ENCODE results near the gene ANO9. TPM values are rescaled to one million over a fixed set of nuclear protein-coding genes. Genes with fewer than 3 reads are reported as not detected.
"Not testable (repeated sequence)": the region's sequence is repeated elsewhere in the genome, so short reads cannot be mapped to it uniquely, and the experiment has no call there.

ANO9 gene
- total RNA-seq, 1 donor from 2014 or later = 0.98 TPM

- intact Hi-C loops (cut with DNase I) = no loop called here
- ATAC-seq (no peak), DNase-seq (ENCODE audit: low spot score) (no peak)
These were observed 1.5 kb downstream of the ANO9 start for GRCh38 chr11:440065-441042.

GRCh38 chr11:439315-440064, 2.3 kb downstream of the ANO9 start:
- intact Hi-C loops (cut with DNase I) = no loop called here
- DNase-seq (ENCODE audit: low spot score) (no peak), ATAC-seq (no peak)

- no peak for DNase-seq (ENCODE audit: low spot score)
- intact Hi-C loops (cut with DNase I) = no loop called here
- no peak for ATAC-seq
These were observed 3.5 kb downstream of the ANO9 start for GRCh38 chr11:438101-438844.

GRCh38 chr11:437228-437870, 4.5 kb downstream of the ANO9 start:
- intact Hi-C loops (cut with DNase I) = no loop called here
- DNase-seq (ENCODE audit: low spot score) = no peak
- ATAC-seq = no peak

- not testable (repeated sequence) for ATAC-seq; DNase-seq (ENCODE audit: low spot score)
- intact Hi-C loops (cut with DNase I) = loop anchor here (5.0 kb wide), 1 partner anchor 472 kb away; no protein-coding TSS in a partner anchor
These were observed 6.6 kb downstream of the ANO9 start for GRCh38 chr11:434999-435740.

GRCh38 chr11:434496-434895, 7.3 kb downstream of the ANO9 start:
- intact Hi-C loops (cut with DNase I) = loop anchor here (5.0 kb wide), 1 partner anchor 473 kb away; no protein-coding TSS in a partner anchor
- DNase-seq (ENCODE audit: low spot score) = no peak
- ATAC-seq = no peak

- ATAC-seq (no peak), DNase-seq (ENCODE audit: low spot score) (no peak)
- intact Hi-C loops (cut with DNase I) = loop anchor here (5.0 kb wide), 1 partner anchor 474 kb away; no protein-coding TSS in a partner anchor
These were observed 8.2 kb downstream of the ANO9 start for GRCh38 chr11:433641-434040.

- no peak for DNase-seq (ENCODE audit: low spot score)
- intact Hi-C loops (cut with DNase I) = loop anchor here (5.0 kb wide), 1 partner anchor 474 kb away; no protein-coding TSS in a partner anchor
- ATAC-seq = no peak
These were observed 8.7 kb downstream of the ANO9 start for GRCh38 chr11:433111-433510.

GRCh38 chr11:432501-433100, 9.2 kb downstream of the ANO9 start:
- no peak for ATAC-seq
- intact Hi-C loops (cut with DNase I) = loop anchor here (5.0 kb wide), 1 partner anchor 475 kb away; no protein-coding TSS in a partner anchor
- no peak for DNase-seq (ENCODE audit: low spot score)

- no peak for ATAC-seq
- DNase-seq (ENCODE audit: low spot score) = no peak
- intact Hi-C loops (cut with DNase I) = loop anchor here (5.0 kb wide), 1 partner anchor 475 kb away; no protein-coding TSS in a partner anchor
These were observed 9.9 kb downstream of the ANO9 start for GRCh38 chr11:431921-432320.

GRCh38 chr11:429931-430456, 11.8 kb downstream of the ANO9 start:
- ATAC-seq (no peak), DNase-seq (ENCODE audit: low spot score) (no peak)
- intact Hi-C loops (cut with DNase I) = loop anchor here (5.0 kb wide), 1 partner anchor 477 kb away; no protein-coding TSS in a partner anchor

GRCh38 chr11:429391-429790, 12.4 kb downstream of the ANO9 start:
- DNase-seq (ENCODE audit: low spot score) = no peak
- ATAC-seq = no peak
- intact Hi-C loops (cut with DNase I) = no loop called here

- intact Hi-C loops (cut with DNase I) = no loop called here
- no peak for ATAC-seq
- DNase-seq (ENCODE audit: low spot score) = no peak
These were observed 13.5 kb downstream of the ANO9 start for GRCh38 chr11:428295-428694.

GRCh38 chr11:426851-427250, 15.0 kb downstream of the ANO9 start:
- DNase-seq (ENCODE audit: low spot score) (no peak), ATAC-seq (no peak)
- intact Hi-C loops (cut with DNase I) = no loop called here

- ATAC-seq = no peak
These were observed 16.5 kb downstream of the ANO9 start for GRCh38 chr11:425301-425700.

GRCh38 chr11:424766-425165, 17.0 kb downstream of the ANO9 start:
- ATAC-seq; DNase-seq (ENCODE audit: low spot score); intact Hi-C loops (cut with DNase I): not testable (repeated sequence)

More at GRCh38 chr11:425301-425700, 16.5 kb downstream of the ANO9 start:
- intact Hi-C loops (cut with DNase I) = no loop called here
- no peak for DNase-seq (ENCODE audit: low spot score)

GRCh38 chr11:424232-424631, 17.6 kb downstream of the ANO9 start:
- no peak for DNase-seq (ENCODE audit: low spot score)
- ATAC-seq = no peak
- intact Hi-C loops (cut with DNase I) = no loop called here

Data from sciatic nerve (tissue), 2 donors.